ENCODE measurements around the gene IL1RL2.

Gene IL1RL2

GRCh38 chr2:102154946-102155702 lies 31.7 kb upstream of the IL1RL2 start:
- Histone ChIP-seq H3K4me1 (peaks cover 0 to 13% (median 0%) of the 10 kb centered on the region in 10 experiments; a peak in 4 of 20 replicates), H3K4me3 (no peak overlapping the region), H3K36me3 (no peaks in the 10 kb centered on the region; a peak in 1 of 22 replicates), H3K4me2 (peak overlapping the region in 2 of 11 experiments; percentile 34 to 42; a peak in 4 of 22 replicates), H4K20me1 (no peaks in the 10 kb centered on the region), H3K9me3 (replicated peaks in 1 of 11) (peaks cover 7 to 40% (median 26%) of the 10 kb centered on the region in 11 experiments; a peak in 17 of 22 replicates), H3K27me3 (no peaks in the 10 kb centered on the region), H3K27ac (peak overlapping the region in 5 of 11 experiments; percentile 31 to 57 (median 38); a peak in 7 of 22 replicates), H3K9ac (no peak overlapping the region)
- TF ChIP-seq Cebpa-rat (IDR thresholded peaks at IDR 0.05), result no peak

- Histone ChIP-seq H3K9ac (no peak overlapping the region), H3K27me3 (no peaks in the 10 kb centered on the region), H4K20me1 (no peaks in the 10 kb centered on the region), H3K9me3 (replicated peaks in 1 of 11) (peaks cover 7 to 37% (median 22%) of the 10 kb centered on the region in 11 experiments; a peak in 15 of 22 replicates), H3K27ac (peak overlapping the region in 5 of 11 experiments; percentile 31 to 57 (median 38); a peak in 7 of 22 replicates), H3K36me3 (no peaks in the 10 kb centered on the region; a peak in 1 of 22 replicates), H3K4me2 (peak overlapping the region in 2 of 11 experiments; percentile 34 to 42; a peak in 4 of 22 replicates), H3K4me3 (no peak overlapping the region), H3K4me1 (peaks cover 0 to 13% (median 0%) of the 10 kb centered on the region in 10 experiments; a peak in 4 of 20 replicates)
- TF ChIP-seq Cebpa-rat (IDR thresholded peaks at IDR 0.05), result no peak
These were observed 30.9 kb upstream of the IL1RL2 start for GRCh38 chr2:102155703-102156515.

GRCh38 chr2:102158011-102158755 lies 28.6 kb upstream of the IL1RL2 start:
- Histone ChIP-seq H3K27ac (no peak overlapping the region), H3K4me3 (no peak overlapping the region), H3K27me3 (no peaks in the 10 kb centered on the region), H3K9me3 (replicated peaks in 1 of 11) (peaks cover 0 to 19% (median 9%) of the 10 kb centered on the region in 11 experiments; a peak in 11 of 22 replicates), H3K9ac (no peak overlapping the region), H3K4me1 (peaks cover 0 to 13% (median 0%) of the 10 kb centered on the region in 10 experiments; a peak in 4 of 20 replicates), H3K4me2 (no peak overlapping the region), H4K20me1 (no peaks in the 10 kb centered on the region), H3K36me3 (no peaks in the 10 kb centered on the region; a peak in 1 of 22 replicates)
- TF ChIP-seq Cebpa-rat (IDR thresholded peaks at IDR 0.05), result no peak

GRCh38 chr2:102159295-102159694 lies 27.5 kb upstream of the IL1RL2 start:
- Histone ChIP-seq H3K27me3 (no peaks in the 10 kb centered on the region), H3K9me3 (replicated peaks in 1 of 11) (peaks cover 0 to 10% (median 4%) of the 10 kb centered on the region in 11 experiments; a peak in 6 of 22 replicates), H3K27ac (no peak overlapping the region), H3K9ac (no peak overlapping the region), H3K36me3 (no peaks in the 10 kb centered on the region; a peak in 1 of 22 replicates), H4K20me1 (no peaks in the 10 kb centered on the region), H3K4me1 (peaks cover 0 to 13% (median 0%) of the 10 kb centered on the region in 10 experiments; a peak in 4 of 20 replicates), H3K4me2 (no peak overlapping the region), H3K4me3 (no peak overlapping the region)
- no peak for TF ChIP-seq Cebpa-rat (IDR thresholded peaks at IDR 0.05)

GRCh38 chr2:102166189-102166845 lies 20.5 kb upstream of the IL1RL2 start:
- no peak overlapping the region for H3K4me2 ChIP-seq
- H3K27ac ChIP-seq, result no peak overlapping the region
- TF ChIP-seq Cebpa-rat (IDR thresholded peaks at IDR 0.05), result peak in 1 of 11 experiments; percentile 48; a peak in 2 of 22 replicates

GRCh38 chr2:102168026-102168771 lies 18.6 kb upstream of the IL1RL2 start:
- Histone ChIP-seq H3K9ac (no peak overlapping the region), H3K36me3 (no peaks in the 10 kb centered on the region), H3K27ac (no peak overlapping the region), H3K4me1 (peaks cover 0 to 12% (median 4%) of the 10 kb centered on the region in 10 experiments; a peak in 12 of 20 replicates), H4K20me1 (no peaks in the 10 kb centered on the region), H3K4me3 (no peak overlapping the region), H3K27me3 (no peaks in the 10 kb centered on the region), H3K4me2 (no peak overlapping the region), H3K9me3 (replicated peaks in 1 of 11) (peaks cover 0 to 8% (median 0%) of the 10 kb centered on the region in 11 experiments; a peak in 4 of 22 replicates)
- no peak for TF ChIP-seq Cebpa-rat (IDR thresholded peaks at IDR 0.05)

More at GRCh38 chr2:102166189-102166845, 20.5 kb upstream of the IL1RL2 start:
- no peak overlapping the region for H3K9ac ChIP-seq
- H3K4me3 ChIP-seq, result no peak overlapping the region
- no peaks in the 10 kb centered on the region for H3K27me3 ChIP-seq
- H3K9me3 ChIP-seq (replicated peaks in 1 of 11), result peaks cover 0 to 8% (median 0%) of the 10 kb centered on the region in 11 experiments; a peak in 4 of 22 replicates
- H3K4me1 ChIP-seq, result no peaks in the 10 kb centered on the region
- H4K20me1 ChIP-seq, result no peaks in the 10 kb centered on the region
- H3K36me3 ChIP-seq, result no peaks in the 10 kb centered on the region

- Histone ChIP-seq H4K20me1 (no peaks in the 10 kb centered on the region), H3K36me3 (no peaks in the 10 kb centered on the region), H3K27ac (no peak overlapping the region), H3K4me1 (peaks cover 0 to 16% (median 4%) of the 10 kb centered on the region in 10 experiments; a peak in 12 of 20 replicates), H3K9ac (no peak overlapping the region), H3K4me3 (no peak overlapping the region), H3K4me2 (peak overlapping the region in 2 of 11 experiments; percentile 53 to 75; a peak in 4 of 22 replicates), H3K27me3 (no peaks in the 10 kb centered on the region), H3K9me3 (replicated peaks in 1 of 11) (no peaks in the 10 kb centered on the region)
- no peak for TF ChIP-seq Cebpa-rat (IDR thresholded peaks at IDR 0.05)
These were observed 14.9 kb upstream of the IL1RL2 start for GRCh38 chr2:102171946-102172345.
